OCI-M2 (cell line): ENCODE data around the gene SLC26A9.

Experiments
- DNase-seq: peaks from one replicate; lab custom pipeline; 2025; ENCODE audit not compliant: unreplicated experiment; lab: John Stamatoyannopoulos, UW

Gene SLC26A9

GRCh38 chr1:205973377-205974232, 30.3 kb upstream of the SLC26A9 start:
- DNase-seq: no peak

DNA sequence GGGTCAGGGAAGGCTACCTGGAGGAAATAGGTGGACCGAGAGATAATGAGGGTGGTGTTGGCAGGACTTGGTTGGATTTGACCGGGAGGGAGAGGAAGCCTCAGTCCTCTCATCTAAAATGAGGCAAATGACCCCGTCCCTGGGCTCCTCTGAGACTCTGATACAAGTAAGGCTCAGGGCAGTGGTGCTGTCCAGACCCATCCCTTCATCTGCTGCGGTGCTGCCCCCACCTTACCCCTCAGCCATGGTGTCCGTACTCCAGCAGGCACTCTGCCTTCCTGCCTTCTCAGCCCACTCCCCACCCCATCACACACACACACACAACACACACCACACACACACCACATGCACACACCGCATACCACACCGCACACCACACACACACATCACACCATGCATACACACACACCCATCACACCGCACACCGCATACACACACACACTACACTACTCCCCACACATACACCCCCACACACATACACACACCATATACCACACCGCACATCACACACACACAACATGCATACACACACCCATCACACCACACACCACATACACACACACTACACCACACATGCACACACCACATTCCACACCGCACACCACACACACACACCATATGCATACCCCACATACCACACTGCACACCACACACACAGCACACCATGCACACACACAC, 29.4 kb upstream of the SLC26A9 start:
- DNase-seq: no peak

DNA sequence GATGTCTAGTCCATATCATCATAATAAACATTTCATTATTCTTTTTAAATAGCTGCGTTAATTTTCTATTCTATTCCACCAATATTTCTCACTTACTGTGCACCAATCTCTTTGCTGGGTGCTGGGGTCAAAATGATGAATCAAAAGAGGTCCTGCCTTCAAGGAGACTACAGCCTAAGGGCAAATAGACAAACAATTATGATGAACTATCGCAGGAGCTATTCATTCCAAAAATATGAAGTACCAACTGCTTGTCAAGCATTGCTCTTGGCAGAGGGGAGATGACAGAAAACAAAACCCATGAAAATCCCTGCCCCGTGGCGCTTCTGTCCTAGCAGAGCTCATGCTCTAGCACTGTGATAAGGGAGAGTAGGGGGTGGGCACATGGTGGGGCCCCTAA, 28.8 kb upstream of the SLC26A9 start:
- DNase-seq: no peak

GRCh38 chr1:205971082-205971481, 27.8 kb upstream of the SLC26A9 start:
- DNase-seq: no peak

- DNase-seq: no peak
Observed at GRCh38 chr1:205970486-205970885, 27.2 kb upstream of the SLC26A9 start.

- no peak for DNase-seq
Observed at GRCh38 chr1:205969229-205969628, 26.0 kb upstream of the SLC26A9 start.

GRCh38 chr1:205967554-205968335, 24.5 kb upstream of the SLC26A9 start:
- no peak for DNase-seq

GRCh38 chr1:205965036-205965884, 22.0 kb upstream of the SLC26A9 start:
- no peak for DNase-seq

- DNase-seq: no peak
Observed at GRCh38 chr1:205963352-205964155, 20.3 kb upstream of the SLC26A9 start.

DNA sequence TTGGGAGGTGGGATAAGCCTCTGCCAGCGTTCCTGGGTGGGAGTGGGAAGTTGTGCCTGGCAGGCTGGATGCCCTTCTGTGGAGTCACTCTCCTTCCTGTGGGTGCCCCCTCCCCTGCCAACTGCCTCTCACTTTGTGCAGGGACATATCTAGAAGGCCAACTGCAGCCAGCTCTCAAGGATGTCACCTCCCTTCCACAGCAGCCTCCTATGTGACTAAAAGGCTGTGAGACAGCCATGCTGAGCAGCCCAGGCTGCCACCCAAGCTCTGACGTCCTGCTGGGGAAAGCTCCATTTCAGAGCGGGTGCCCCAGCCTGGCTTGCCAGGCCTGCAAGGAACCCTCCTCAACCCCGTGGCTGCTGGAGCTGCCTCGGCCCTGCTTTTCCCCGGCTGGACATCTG, 19.6 kb upstream of the SLC26A9 start:
- DNase-seq: no peak

DNA sequence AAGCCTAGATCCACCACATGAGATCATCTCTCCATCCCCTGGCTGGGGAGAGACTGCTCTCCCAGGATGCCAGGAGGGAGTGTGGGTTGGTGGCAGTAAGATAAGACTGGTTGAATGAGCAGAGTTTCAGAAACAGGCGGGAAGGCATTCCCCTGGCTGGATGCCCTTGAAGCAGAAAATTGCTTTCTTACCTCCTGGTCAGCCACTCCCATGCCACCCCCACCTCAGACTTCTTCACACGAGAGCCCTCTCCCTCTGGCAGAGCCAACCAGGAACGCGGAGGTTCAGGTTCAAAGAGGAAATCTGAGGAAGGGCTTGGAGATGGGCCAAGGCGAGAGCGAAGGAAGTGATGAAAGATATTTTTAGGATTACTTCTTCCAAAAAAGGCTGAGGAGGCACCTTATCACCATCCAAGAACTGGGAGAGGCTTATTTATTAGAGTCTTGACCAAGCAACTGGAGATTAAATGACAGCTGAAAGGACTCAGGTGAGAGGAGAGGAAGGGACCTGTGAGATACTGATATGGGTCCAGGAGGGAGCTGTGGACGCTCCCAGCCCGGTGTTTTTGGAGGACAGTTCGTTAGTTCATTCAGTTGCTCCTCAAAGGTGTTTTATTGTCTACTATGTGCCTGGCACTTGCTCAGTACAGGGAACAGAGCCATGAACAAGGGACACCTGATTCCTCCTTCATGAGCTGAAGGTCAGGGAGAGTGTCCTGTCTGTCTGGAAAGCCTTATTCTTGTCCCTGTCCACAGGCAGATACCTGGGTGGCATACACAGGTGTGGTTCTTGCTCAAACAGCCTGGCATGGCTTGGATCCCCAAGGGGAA, 18.9 kb upstream of the SLC26A9 start:
- no peak for DNase-seq

- no peak for DNase-seq
Observed at GRCh38 chr1:205961405-205961804, 18.1 kb upstream of the SLC26A9 start.

DNA sequence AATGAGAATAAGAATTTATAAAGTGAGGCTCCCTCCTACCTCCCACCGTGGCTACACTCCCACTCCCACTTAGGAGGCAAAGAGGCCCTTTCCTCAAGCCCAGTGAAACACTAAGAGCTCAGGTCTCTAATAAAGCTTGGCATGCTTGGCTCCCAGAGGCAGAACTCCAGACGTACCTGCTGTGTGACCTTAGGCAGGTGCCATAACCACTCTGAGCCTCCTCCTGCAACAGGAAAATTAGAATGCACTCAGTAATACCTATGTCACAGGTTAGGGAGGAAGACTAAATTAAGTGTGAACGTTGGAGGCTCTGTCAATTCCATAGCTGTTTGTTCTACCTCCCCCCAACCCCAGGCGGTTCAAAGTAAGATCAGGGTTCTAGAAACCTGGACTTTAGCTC, 16.5 kb upstream of the SLC26A9 start:
- DNase-seq: no peak

DNA sequence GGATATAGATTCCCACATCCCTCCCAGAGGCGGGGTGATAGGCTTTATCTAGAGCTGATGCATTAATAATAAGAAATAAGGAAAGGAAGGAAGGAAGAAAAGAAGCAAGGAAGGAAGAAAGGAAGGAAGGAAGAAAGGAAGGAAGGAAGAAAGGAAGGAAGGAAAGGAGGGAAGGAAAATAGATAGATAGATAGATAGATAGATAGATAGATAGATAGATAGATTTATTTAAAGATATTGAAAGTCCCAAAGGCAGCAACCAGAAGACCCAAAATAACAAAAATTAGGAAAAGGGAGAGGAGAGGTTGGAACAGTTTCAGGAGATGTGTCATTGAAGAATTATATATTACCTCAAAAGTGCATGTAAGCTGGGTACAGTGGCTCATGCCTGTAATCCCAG, 12.2 kb upstream of the SLC26A9 start:
- DNase-seq: no peak

DNA sequence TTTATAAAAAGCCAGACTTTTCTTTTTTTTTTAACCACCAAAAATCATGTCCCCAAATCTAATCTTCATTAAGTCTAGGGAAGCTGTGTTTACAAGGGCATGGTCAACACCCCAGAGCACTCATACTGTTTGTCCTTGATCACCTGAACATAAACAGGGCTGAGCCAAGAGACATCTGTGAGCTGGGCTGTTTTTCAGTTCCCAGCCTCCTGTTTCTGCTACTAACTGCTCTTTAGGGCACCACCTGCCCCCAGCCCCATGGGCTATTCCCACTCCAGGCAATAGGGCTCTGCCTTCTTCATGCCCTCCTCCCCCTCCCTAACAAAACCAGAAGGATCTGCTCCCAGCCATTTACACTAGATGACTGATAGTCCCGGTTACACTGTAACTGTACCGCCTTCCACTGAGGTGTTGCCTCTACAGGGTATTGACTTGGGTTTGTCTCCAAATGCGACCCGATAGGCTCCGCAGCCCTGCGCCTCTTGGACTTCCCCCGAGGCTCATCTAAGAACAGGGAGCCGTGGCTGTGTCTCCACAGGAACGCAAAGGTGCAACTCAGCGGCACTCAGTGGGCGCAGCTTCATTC, 11.7 kb upstream of the SLC26A9 start:
- DNase-seq: no peak

- DNase-seq: no peak
Observed at GRCh38 chr1:205951746-205952145, 8.5 kb upstream of the SLC26A9 start.

DNA sequence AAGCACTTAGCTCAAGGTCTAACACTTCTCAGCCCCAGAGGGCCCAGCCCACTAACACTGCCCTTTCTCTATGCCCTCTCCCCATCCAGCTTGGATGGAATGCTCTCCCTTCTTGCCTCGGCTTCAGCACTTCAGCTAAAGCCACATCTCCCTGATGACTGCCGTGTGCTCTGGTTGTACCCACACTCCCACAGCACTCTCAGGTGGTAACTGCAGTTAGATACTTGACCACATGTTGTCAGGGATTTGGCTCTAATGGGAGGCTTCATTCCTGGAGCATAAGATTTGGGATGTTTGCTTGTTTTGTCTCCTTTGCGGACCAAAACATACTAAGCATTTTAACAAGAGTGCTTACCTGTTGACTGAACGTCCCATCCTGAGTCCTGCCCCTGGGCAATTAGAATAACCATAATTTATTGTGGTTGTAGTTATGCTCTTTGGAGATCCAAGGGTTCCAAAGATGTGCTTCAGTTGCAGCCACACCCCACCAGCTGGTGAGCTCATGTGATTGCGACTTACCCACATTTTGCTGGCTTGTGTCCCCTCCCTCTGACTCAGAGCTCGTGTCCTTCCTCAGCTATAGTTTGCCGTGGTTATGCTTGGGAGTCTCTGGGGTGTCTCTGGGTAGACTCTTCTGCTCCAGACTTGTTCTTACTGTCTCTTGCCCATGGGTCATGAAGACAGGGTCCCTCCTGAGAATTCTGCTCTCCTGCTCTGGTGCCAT, 7.7 kb upstream of the SLC26A9 start:
- DNase-seq: no peak

- DNase-seq: no peak
Observed at GRCh38 chr1:205950280-205950679, 7.0 kb upstream of the SLC26A9 start.
